Transverse colon (tissue), 4 donors: ENCODE measurements around the gene DGKD. TPM values are rescaled to one million over a fixed set of nuclear protein-coding genes. Genes with fewer than 3 reads are reported as not detected.

ENCODE experiments used
- DNase-seq: peaks from one replicate; pipeline ENCODE4 v3.0.0-alpha.2; 2019
- H3K27ac ChIP-seq, 4 donors: fragments of 200-600 bp; sonication (generic); 2 replicates each; pipeline ENCODE4 v1.5.1; 2016 to 2018; ENCODE audit warnings: inconsistent platforms in 4 of 4
- H3K27me3 ChIP-seq: fragments of 200-600 bp; sonication (generic); 2 replicates; pipeline ENCODE4 v1.5.1; 2017; ENCODE audit warnings: inconsistent platforms
- H3K36me3 ChIP-seq, 4 donors: fragments of 200-600 bp; sonication (generic); 2 replicates each; pipeline ENCODE4 v1.5.1; 2017 to 2019; ENCODE audit warnings: inconsistent platforms in 4 of 4
- H3K4me1 ChIP-seq, 4 donors: fragments of 200-600 bp; sonication (generic); 2 replicates each; pipeline ENCODE4 v1.5.1; 2017 to 2020; ENCODE audit warnings: inconsistent platforms in 4 of 4
- H3K4me3 ChIP-seq, 4 donors: fragments of 200-600 bp; sonication (generic); 1 replicate in 1 of 4; 2 replicates in 3 of 4; pipeline versions ENCODE4 v1.5.1 to v1.6.1; 2017 to 2019; ENCODE audit warnings: inconsistent platforms in 4 of 4
- H3K9me3 ChIP-seq, 2 donors: fragments of 200-600 bp; sonication (generic); 2 replicates each; pipeline ENCODE4 v1.5.1; 2017 to 2019; ENCODE audit warnings: inconsistent platforms in 2 of 2
- EP300 ChIP-seq: sonication (generic); formaldehyde crosslinking; IDR thresholded peaks from one replicate; pipeline ENCODE4 v1.6.1; 2017; ENCODE audit warnings: antibody characterized with exemption, low read depth
- POLR2A ChIP-seq: fragments of 450-650 bp; IDR thresholded peaks from one replicate; pipeline ENCODE4 v1.6.1; 2016; ENCODE audit warnings: antibody characterized with exemption, mild to moderate bottlenecking, moderate library complexity
- POLR2AphosphoS5 ChIP-seq, 3 donors: sonication (generic); formaldehyde crosslinking; IDR thresholded peaks; one replicate each; pipeline ENCODE4 v1.6.1; 2016; ENCODE audit warnings: antibody characterized with exemption in 3 of 3
- WGBS, 2 donors: methylation state at CpG; one replicate each; pipeline ENCODE4 v1.1.5; 2018; ENCODE audit warnings: low coverage in 1 of 2; 5-methylcytosine and 5-hydroxymethylcytosine counted together
- in situ Hi-C, 4 donors: fragments of 200-750 bp; cut with MboI; loops; one replicate each; pipeline versions ENCODE4 v1.15.0 to v1.15.1; 2017; ENCODE audit warnings: low sequenced_read_pairs in 3 of 4, low pct_ligation_motif_present in 1 of 4, low pct_unique_long_range_greater_than_20kb in 1 of 4
- intact Hi-C: fragments of 100-400 bp; cut with DNase I; formaldehyde crosslinking; loops from one replicate; pipeline ENCODE4 v1.15.1; 2023; ENCODE audit warnings: low total_unique reads
- total RNA-seq, 4 donors: library from RNA; depleted of rRNA; stranded (reverse); fragments of >200 nt; gene quantifications; one replicate each; pipeline ENCODE4 v1.1.0, GENCODE V29; 2016
- TF ChIP-seq, protein P1 (sequence below), 5 experiments: fragments of 200-600 bp in 3 of 5; fragments of 450-650 bp in 2 of 5; sonication (generic) in 3 of 5; IDR thresholded peaks; 1 replicate in 2 of 5; 2 replicates in 3 of 5; pipeline ENCODE4 v1.5.1; 2016 to 2017; ENCODE audit warnings: antibody characterized with exemption in 5 of 5, inconsistent platforms in 3 of 5, mild to moderate bottlenecking in 2 of 5, moderate library complexity in 1 of 5

Gene DGKD
- total RNA-seq, 4 donors from 2014 or later, result 55.7 to 166 (median 91.5) TPM

GRCh38 chr2:233406865-233407264 is 52.6 kb downstream of the DGKD start:
- in situ Hi-C loops (no loop called here), intact Hi-C loops (no loop called here)
- Histone ChIP-seq H3K27ac (peak overlapping the region in 2 of 4 donors; percentile 86 to 88), H3K9me3 (peaks cover 0 to 5% of the 10 kb centered on the region in 2 donors), H3K27me3 (no peaks in the 10 kb centered on the region), H3K4me1 (peaks cover 7 to 49% (median 33%) of the 10 kb centered on the region in 4 donors), H3K4me3 (no peak overlapping the region), H3K36me3 (no peaks in the 10 kb centered on the region)
- TF ChIP-seq EP300, result no peak
- TF ChIP-seq, protein P1, sequence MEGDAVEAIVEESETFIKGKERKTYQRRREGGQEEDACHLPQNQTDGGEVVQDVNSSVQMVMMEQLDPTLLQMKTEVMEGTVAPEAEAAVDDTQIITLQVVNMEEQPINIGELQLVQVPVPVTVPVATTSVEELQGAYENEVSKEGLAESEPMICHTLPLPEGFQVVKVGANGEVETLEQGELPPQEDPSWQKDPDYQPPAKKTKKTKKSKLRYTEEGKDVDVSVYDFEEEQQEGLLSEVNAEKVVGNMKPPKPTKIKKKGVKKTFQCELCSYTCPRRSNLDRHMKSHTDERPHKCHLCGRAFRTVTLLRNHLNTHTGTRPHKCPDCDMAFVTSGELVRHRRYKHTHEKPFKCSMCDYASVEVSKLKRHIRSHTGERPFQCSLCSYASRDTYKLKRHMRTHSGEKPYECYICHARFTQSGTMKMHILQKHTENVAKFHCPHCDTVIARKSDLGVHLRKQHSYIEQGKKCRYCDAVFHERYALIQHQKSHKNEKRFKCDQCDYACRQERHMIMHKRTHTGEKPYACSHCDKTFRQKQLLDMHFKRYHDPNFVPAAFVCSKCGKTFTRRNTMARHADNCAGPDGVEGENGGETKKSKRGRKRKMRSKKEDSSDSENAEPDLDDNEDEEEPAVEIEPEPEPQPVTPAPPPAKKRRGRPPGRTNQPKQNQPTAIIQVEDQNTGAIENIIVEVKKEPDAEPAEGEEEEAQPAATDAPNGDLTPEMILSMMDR (IDR thresholded peaks at IDR 0.05), result no peak
- TF ChIP-seq POLR2AphosphoS5 (IDR thresholded peaks at IDR 0.05), result no peak
- TF ChIP-seq POLR2A, result no peak
- DNase-seq, result no peak
- 73 to 80% methylated on average over 2 of the region's 2 CpGs for WGBS, 2 donors

GRCh38 chr2:233407771-233408181 is 53.5 kb downstream of the DGKD start:
- Histone ChIP-seq H3K4me1 (peaks cover 7 to 42% (median 29%) of the 10 kb centered on the region in 4 donors), H3K27me3 (no peaks in the 10 kb centered on the region), H3K9me3 (peaks cover 0 to 9% of the 10 kb centered on the region in 2 donors), H3K27ac (peak overlapping the region; percentile 82 to 88 (median 86)), H3K36me3 (no peaks in the 10 kb centered on the region), H3K4me3 (no peak overlapping the region)
- intact Hi-C loops (no loop called here), in situ Hi-C loops (no loop called here)
- TF ChIP-seq EP300 (no peak), POLR2A (no peak), POLR2AphosphoS5 (IDR thresholded peaks at IDR 0.05) (no peak)
- TF ChIP-seq, protein P1 (IDR thresholded peaks at IDR 0.05), result no peak
- 73 to 76% methylated on average over 3 to 8 of the region's 8 CpGs for WGBS, 2 donors
- DNase-seq, result no peak

DNA sequence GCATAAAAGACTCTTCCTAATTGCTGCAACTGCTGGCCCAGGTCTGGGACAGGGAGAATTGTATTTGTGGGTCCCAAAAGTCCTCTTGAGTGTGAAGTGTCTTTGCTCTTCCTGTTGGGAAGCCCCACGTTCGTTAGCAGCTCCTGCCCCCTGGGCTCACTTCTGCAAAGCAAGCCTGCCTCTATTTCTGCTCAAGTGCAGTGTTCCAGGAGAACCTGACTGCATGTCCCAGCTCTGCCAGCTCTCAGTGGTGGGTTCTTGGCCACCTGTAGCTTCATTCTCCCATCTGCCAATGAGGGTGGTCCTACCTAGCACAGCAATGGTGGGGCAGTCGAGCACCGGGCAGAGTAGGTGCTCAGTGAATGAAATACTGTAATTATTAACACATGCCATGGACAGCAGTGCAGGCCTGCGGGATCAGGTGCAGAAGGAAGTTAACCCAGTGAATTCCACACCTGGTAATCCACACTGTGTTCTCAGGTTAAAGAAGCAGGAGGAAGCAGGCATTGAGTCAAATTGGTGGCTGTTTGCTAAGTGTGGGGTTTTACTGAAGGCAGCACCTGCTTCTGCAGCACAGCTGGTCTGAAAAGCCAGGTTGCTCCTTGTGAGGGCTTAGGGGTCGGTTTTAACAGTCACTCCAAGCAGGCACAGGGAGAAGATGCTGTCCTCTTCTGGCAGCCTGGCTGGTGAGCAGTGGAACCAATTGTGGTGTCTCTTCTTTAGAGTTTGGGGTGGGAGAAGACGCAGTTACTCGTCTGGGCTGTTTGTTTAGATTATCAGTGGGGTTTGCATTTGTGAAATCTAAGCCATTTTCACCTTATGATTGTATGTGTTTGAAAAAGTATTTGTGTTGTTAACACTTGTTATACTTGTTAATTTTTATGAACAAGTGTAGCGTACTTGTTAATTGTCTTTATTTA is 54.3 kb downstream of the DGKD start:
- 38 to 51% methylated on average over 3 to 9 of the region's 9 CpGs for WGBS, 2 donors

More for the DNA sequence above, 54.3 kb downstream of the DGKD start:
- in situ Hi-C loops, result no loop called here
- peaks cover 10 to 50% (median 29%) of the 10 kb centered on the region in 4 donors for H3K4me1 ChIP-seq
- H3K27me3 ChIP-seq, result no peaks in the 10 kb centered on the region
- H3K4me3 ChIP-seq, result peak overlapping the region in 2 of 4 donors; percentile 0 to 11
- peak overlapping the region; percentile 82 to 88 (median 86) for H3K27ac ChIP-seq
- H3K36me3 ChIP-seq, result no peaks in the 10 kb centered on the region
- DNase-seq, result no peak
- intact Hi-C loops, result no loop called here
- H3K9me3 ChIP-seq, result peaks cover 0 to 9% of the 10 kb centered on the region in 2 donors
- TF ChIP-seq POLR2AphosphoS5 (IDR thresholded peaks at IDR 0.05) (peak; percentile 16 to 34 (median 32)), POLR2A (peak; percentile 29), EP300 (no peak)
- TF ChIP-seq, protein P1 (IDR thresholded peaks at IDR 0.05), result no peak
